ENCODE results near the gene RUNX3.

- TF ChIP-seq, protein P1, sequence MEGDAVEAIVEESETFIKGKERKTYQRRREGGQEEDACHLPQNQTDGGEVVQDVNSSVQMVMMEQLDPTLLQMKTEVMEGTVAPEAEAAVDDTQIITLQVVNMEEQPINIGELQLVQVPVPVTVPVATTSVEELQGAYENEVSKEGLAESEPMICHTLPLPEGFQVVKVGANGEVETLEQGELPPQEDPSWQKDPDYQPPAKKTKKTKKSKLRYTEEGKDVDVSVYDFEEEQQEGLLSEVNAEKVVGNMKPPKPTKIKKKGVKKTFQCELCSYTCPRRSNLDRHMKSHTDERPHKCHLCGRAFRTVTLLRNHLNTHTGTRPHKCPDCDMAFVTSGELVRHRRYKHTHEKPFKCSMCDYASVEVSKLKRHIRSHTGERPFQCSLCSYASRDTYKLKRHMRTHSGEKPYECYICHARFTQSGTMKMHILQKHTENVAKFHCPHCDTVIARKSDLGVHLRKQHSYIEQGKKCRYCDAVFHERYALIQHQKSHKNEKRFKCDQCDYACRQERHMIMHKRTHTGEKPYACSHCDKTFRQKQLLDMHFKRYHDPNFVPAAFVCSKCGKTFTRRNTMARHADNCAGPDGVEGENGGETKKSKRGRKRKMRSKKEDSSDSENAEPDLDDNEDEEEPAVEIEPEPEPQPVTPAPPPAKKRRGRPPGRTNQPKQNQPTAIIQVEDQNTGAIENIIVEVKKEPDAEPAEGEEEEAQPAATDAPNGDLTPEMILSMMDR (conservative IDR thresholded peaks at IDR 0.05 in 1 of 2, IDR thresholded peaks at IDR 0.05 in 1 of 2; ENCODE audit: extremely low read depth in 1 of 2, insufficient read depth in 1 of 2, low read depth in 1 of 2, low read length in 2 of 2), result no peak
- TF ChIP-seq EZH2 (IDR thresholded peaks at IDR 0.05; ENCODE audit: borderline replicate concordance, low read length), result no peak
Measured at GRCh38 chr1:24949331-24949881, 19.3 kb upstream of the RUNX3 start.

Measured in mammary epithelial cell (primary cell).